Activated CD4-positive, alpha-beta T cell treated with anti-CD3 and anti-CD28 coated beads for 36 hours (primary cell): Measurements from ENCODE around the gene ZNF470. TPM values are rescaled to one million over a fixed set of nuclear protein-coding genes. Genes with fewer than 3 reads are reported as not detected.

ENCODE experiments used
- ATAC-seq: fragments of 200-7000 bp; cut with Tn5 transposase; one replicate; pipeline ENCODE4 v1.10.0; 2021; ENCODE audit warnings: mild to moderate bottlenecking, moderate library complexity
- CTCF ChIA-PET: fragments of 350-600 bp; sonication (Branson Sonifier 250); formaldehyde crosslinking; loops from one replicate; lab custom pipeline; 2021; ENCODE audit warnings: antibody characterized with exemption; lab: Charles Lee
- POLR2A ChIA-PET: fragments of 350-600 bp; sonication (Branson Sonifier 250); formaldehyde crosslinking; loops from one replicate; lab custom pipeline; 2021; ENCODE audit warnings: antibody characterized with exemption, inconsistent platforms; lab: Charles Lee
- DNase-seq: peaks from one replicate; pipeline ENCODE4 v3.0.0-alpha.2; 2020
- H3K27ac Mint-ChIP-seq: one replicate; pipeline ENCODE4 v1.8.0; 2021; ENCODE audit warnings: mixed read lengths
- H3K27me3 Mint-ChIP-seq: one replicate; pipeline ENCODE4 v1.8.0; 2021; ENCODE audit warnings: mixed read lengths
- H3K36me3 Mint-ChIP-seq: one replicate; pipeline ENCODE4 v1.8.0; 2021; ENCODE audit warnings: low read depth, mixed read lengths
- H3K4me1 Mint-ChIP-seq: one replicate; pipeline ENCODE4 v1.8.0; 2021; ENCODE audit warnings: mixed read lengths
- H3K4me3 Mint-ChIP-seq: one replicate; pipeline ENCODE4 v1.8.0; 2021; ENCODE audit warnings: mild to moderate bottlenecking, moderate library complexity, mixed read lengths
- H3K9me3 Mint-ChIP-seq: one replicate; pipeline ENCODE4 v1.8.0; 2021; ENCODE audit warnings: low read depth, mixed read lengths
- intact Hi-C, 2 experiments: fragments of 100-400 bp; cut with DNase I in 1 of 2; cut with micrococcal nuclease in 1 of 2; formaldehyde crosslinking; loops; one replicate each; pipeline versions ENCODE4 v1.14.2 to v1.15.1; 2022 to 2024; cut with DNase I, micrococcal nuclease
- total RNA-seq, 2 experiments: library from RNA; stranded (reverse); gene quantifications; one replicate each; pipeline ENCODE4 v1.2.3, GENCODE V29; 2021

ZNF470 gene
- total RNA-seq, result 1 to 10 TPM; 5.0 to 5.6 TPM

DNA sequence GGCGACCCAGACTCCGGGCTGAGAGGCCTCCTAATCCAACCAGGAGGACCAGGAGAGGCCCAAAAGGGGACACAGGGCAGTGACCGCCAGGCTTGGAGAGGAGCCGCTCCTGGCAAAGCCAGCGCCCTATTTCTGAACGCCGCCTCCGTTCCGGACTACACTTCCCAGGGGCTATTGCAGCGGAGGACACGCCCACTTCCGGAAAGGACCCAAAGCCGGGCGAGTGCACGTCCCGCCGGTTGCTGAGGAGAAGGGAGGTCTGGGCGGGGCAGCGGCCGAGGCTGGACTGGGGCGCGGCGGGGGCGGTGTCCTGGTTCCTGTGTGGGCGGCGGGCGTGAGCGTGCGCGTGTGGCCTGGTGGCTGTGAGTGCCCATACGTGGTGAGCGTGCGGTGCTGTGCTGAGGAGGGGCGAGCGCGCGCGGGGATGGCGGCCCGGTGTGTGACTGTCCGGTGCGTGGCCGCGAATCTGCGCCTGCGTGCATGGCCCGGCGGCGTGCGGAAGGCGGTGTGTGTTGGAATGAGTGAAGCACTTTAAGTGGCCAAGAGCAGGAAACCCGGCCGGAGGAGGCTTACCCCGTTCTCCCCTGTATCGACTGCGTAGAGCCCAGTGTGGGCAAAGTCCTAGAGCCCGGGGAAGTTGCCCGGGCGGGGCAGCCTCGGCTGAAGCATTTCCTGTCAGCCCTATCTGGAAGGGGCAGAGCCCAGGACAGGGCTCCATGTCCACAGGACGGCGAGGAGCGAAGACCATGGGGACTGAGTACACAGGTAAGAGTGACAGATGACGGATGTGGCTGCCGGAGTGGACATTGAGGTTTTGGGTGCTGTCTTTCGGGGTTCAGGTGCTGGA, at the start of gene ZNF470:
Gene ZNF470, plus strand, starts transcription at position 195 of the 847 bp plus-strand sequence. CDS start 2,844 bp downstream, outside the sequence.
- Mint-ChIP-seq H3K27me3 (no peaks in the 10 kb centered on the region), H3K27ac (peak within 1 kb of the TSS; percentile 92), H3K4me1 (peaks cover 16% of the 10 kb centered on the region), H3K36me3 (peaks cover 70% of the 10 kb centered on the region), H3K9me3 (peaks cover 47% of the 10 kb centered on the region), H3K4me3 (peak within 1 kb of the TSS; percentile 88)
- intact Hi-C loops, result loop anchor here (1.0 to 2.0 kb wide), 9 partner anchors 28 to 426 kb away; partner anchors contain the start of genes ZFP28 (in 2 of the 2), ZNF71 (in 2 of the 2), ZNF444 (in 1 of the 2) and ZNF471 (in 1 of the 2)
- peak; percentile 97 for ATAC-seq
- DNase-seq, result peak; percentile 94
- ChIA-PET POLR2A (no interaction called here), CTCF (interaction anchor here (0.7 kb wide), 1 partner anchor 40 kb away, joined by 3 read pairs; no protein-coding TSS in a partner anchor)

DNA sequence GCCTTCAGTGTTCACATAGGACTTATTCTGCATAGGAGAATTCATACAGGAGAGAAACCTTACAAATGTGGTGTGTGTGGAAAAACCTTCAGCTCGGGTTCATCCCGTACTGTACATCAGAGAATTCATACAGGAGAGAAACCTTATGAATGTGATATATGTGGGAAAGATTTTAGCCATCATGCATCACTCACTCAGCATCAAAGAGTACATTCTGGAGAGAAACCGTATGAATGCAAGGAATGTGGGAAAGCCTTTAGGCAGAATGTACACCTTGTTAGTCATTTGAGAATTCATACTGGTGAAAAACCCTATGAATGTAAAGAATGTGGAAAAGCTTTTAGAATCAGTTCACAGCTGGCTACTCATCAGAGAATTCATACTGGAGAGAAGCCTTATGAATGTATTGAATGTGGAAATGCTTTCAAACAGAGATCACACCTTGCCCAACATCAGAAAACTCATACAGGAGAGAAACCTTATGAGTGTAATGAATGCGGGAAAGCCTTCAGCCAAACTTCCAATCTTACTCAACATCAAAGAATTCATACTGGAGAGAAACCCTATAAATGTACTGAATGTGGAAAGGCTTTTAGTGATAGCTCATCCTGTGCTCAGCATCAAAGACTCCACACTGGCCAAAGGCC, 41.9 kb upstream of the ZNF470 start:
- Mint-ChIP-seq H3K4me3 (no peak overlapping the region), H3K4me1 (no peaks in the 10 kb centered on the region), H3K27me3 (no peaks in the 10 kb centered on the region), H3K9me3 (peaks cover 65% of the 10 kb centered on the region), H3K36me3 (peaks cover 53% of the 10 kb centered on the region), H3K27ac (no peak overlapping the region)
- no peak for ATAC-seq
- DNase-seq, result no peak
- POLR2A ChIA-PET, result no interaction called here
- CTCF ChIA-PET, result no interaction called here
- intact Hi-C loops, result no loop called here

DNA sequence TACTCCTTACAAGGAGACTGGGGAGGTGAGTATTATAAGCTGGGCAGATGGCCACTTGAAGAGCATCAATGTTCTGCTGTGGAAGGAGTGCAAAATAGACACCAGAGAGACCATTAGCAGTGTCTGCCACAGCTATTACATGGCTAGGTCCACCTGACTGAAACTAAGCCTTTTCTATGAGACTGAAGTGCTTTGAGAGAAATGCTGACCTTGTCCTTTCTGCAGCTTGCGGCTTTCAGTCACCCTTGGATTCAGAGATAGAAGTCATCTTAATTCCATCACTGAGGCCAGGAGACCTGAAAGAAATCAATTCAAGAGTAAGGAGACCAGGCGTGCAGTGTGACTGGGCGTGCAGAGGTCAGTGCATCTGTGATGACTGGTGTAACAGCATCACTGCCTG, 29.8 kb upstream of the ZNF470 start:
- ChIA-PET POLR2A (no interaction called here), CTCF (no interaction called here)
- Mint-ChIP-seq H3K9me3 (peaks cover 44% of the 10 kb centered on the region), H3K4me3 (peak overlapping the region; percentile 74), H3K36me3 (peaks cover 58% of the 10 kb centered on the region), H3K27ac (peak overlapping the region; percentile 87), H3K27me3 (no peaks in the 10 kb centered on the region), H3K4me1 (peaks cover 15% of the 10 kb centered on the region)
- ATAC-seq (no peak), DNase-seq (no peak)
- intact Hi-C loops, result loop anchor here in 1 of 2 experiments (5.0 kb wide), 1 partner anchor 655 kb away; the partner anchor contains the start of gene ZNF264

DNA sequence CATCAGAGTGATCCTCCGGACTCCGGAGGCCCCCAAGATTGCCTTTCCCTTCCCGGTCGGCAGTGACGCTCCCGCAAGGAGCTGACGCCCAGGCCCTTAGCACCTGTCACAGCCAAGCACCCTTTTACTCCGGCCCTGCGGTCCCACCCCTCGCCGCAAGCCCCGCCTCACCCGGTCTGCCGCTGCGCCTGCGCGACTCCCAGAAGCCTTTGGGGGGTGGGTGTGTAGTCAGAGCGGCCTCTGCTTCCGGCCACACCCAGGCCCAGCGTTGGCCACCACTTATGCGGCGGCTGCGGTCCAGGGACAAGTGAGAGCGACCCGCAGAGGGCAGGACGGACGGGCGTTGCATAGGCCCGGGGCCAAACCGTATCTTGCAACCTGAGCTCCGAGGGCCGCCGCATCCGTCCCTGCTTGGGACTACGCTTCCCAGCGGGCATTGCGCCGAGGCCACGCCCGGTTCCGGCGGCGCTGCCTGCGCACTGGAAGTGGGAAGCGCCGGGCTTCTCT, 29.0 kb upstream of the ZNF470 start:
- POLR2A ChIA-PET, result no interaction called here
- DNase-seq (peak; percentile 95), ATAC-seq (peak; percentile 97)
- CTCF ChIA-PET, result interaction anchor here (0.5 kb wide), 1 partner anchor 1044 kb away, joined by 3 read pairs; no protein-coding TSS in a partner anchor
- Mint-ChIP-seq H3K4me1 (peaks cover 15% of the 10 kb centered on the region), H3K9me3 (peaks cover 40% of the 10 kb centered on the region), H3K27me3 (no peaks in the 10 kb centered on the region), H3K36me3 (peaks cover 56% of the 10 kb centered on the region), H3K27ac (peak overlapping the region; percentile 87), H3K4me3 (peak overlapping the region; percentile 74)
- intact Hi-C loops, result loop anchor here (1.0 to 5.0 kb wide), 15 partner anchors 28 to 1645 kb away; partner anchors contain the start of genes ZNF470 (in 2 of the 2), ZNF71 (in 2 of the 2), ZNF17 (in 1 of the 2) and ZNF264 (in 1 of the 2)

DNA sequence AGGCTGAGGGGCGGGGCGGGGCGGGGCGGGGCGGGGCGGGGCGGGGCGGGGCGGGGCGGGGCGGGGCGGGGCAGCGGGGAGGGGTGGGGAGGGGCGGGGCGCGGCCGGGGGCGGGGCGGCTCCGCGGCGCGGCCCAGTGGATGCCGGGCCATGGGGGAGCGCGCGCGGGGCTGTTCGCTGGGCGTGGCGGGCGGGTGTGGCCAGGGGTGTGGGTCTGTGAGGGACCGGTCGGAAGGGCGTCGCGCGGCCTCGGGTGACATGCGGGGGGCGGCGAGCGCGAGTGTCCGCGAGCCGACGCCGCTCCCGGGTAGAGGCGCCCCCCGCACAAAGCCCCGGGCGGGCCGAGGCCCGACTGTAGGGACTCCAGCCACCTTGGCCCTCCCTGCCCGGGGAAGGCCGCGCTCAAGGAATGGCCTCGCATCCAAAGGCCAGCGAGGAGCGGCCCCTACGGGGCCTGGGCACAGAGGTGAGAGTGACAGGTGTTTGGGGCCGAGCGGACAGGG, 28.5 kb upstream of the ZNF470 start, which contains the start of gene ZFP28:
Gene ZFP28, plus strand, starts transcription at position 188 of the 503 bp plus-strand sequence. Its CDS starts 71 bp downstream, at position 259.
- POLR2A ChIA-PET, result no interaction called here
- peak within 1 kb of the TSS; percentile 87 for H3K27ac Mint-ChIP-seq
- peak within 1 kb of the TSS; percentile 74 for H3K4me3 Mint-ChIP-seq
- peak; percentile 64 for ATAC-seq
- DNase-seq, result no peak
- no peaks in the 10 kb centered on the region for H3K27me3 Mint-ChIP-seq
- intact Hi-C loops, result loop anchor here (1.0 to 5.0 kb wide), 15 partner anchors 28 to 1644 kb away; partner anchors contain the start of genes ZNF470 (in 2 of the 2), ZNF71 (in 2 of the 2), ZNF17 (in 1 of the 2) and ZNF264 (in 1 of the 2)
- peaks cover 15% of the 10 kb centered on the region for H3K4me1 Mint-ChIP-seq
- H3K9me3 Mint-ChIP-seq, result peaks cover 40% of the 10 kb centered on the region
- CTCF ChIA-PET, result interaction anchor here (0.9 kb wide), 1 partner anchor 10 kb away, joined by 3 read pairs; no protein-coding TSS in a partner anchor
- H3K36me3 Mint-ChIP-seq, result peaks cover 60% of the 10 kb centered on the region

DNA sequence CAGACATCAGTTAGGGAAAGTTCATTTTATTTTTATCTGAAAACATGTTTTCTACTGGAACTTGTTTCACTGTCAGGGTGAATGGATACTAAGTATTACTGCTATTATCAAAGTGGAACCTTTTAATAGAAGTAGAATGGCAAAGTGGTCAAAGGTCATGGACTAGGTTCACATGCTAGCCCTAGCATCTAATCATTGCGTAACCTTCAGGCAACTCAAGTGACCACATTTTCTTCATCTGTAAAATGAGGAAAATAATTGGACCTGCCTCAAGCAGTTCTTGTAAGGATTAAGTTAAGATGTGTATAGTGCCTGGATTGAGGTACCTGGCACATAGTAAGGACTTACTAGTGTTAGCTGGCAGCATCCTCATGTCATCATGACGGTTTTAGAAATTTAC, 23.5 kb upstream of the ZNF470 start:
- H3K36me3 Mint-ChIP-seq, result peaks cover 73% of the 10 kb centered on the region
- H3K4me1 Mint-ChIP-seq, result peaks cover 7% of the 10 kb centered on the region
- H3K9me3 Mint-ChIP-seq, result peaks cover 55% of the 10 kb centered on the region
- ATAC-seq (no peak), DNase-seq (no peak)
- POLR2A ChIA-PET, result no interaction called here
- no peaks in the 10 kb centered on the region for H3K27me3 Mint-ChIP-seq
- CTCF ChIA-PET, result no interaction called here
- H3K27ac Mint-ChIP-seq, result no peak overlapping the region
- H3K4me3 Mint-ChIP-seq, result no peak overlapping the region
- intact Hi-C loops, result no loop called here

DNA sequence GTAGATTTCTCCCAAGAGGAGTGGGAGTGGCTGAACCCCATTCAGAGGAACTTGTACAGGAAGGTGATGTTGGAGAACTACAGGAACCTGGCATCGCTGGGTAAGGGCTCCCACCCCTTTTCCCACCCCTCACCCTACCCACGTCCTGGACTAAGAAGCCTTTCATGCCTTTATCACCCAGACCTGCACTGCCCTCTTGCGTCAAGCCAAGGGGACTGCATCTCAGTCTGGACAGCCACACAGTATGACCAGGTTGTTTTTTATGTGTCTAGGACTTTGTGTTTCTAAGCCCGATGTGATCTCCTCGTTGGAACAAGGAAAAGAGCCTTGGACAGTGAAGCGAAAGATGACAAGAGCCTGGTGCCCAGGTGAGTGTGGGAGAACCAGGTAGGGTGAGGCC, 19.7 kb upstream of the ZNF470 start:
- no peak overlapping the region for H3K4me3 Mint-ChIP-seq
- intact Hi-C loops, result no loop called here
- ATAC-seq (no peak), DNase-seq (no peak)
- no peak overlapping the region for H3K27ac Mint-ChIP-seq
- H3K36me3 Mint-ChIP-seq, result peaks cover 75% of the 10 kb centered on the region
- H3K27me3 Mint-ChIP-seq, result no peaks in the 10 kb centered on the region
- POLR2A ChIA-PET, result no interaction called here
- CTCF ChIA-PET, result no interaction called here
- H3K4me1 Mint-ChIP-seq, result no peaks in the 10 kb centered on the region
- H3K9me3 Mint-ChIP-seq, result peaks cover 54% of the 10 kb centered on the region

DNA sequence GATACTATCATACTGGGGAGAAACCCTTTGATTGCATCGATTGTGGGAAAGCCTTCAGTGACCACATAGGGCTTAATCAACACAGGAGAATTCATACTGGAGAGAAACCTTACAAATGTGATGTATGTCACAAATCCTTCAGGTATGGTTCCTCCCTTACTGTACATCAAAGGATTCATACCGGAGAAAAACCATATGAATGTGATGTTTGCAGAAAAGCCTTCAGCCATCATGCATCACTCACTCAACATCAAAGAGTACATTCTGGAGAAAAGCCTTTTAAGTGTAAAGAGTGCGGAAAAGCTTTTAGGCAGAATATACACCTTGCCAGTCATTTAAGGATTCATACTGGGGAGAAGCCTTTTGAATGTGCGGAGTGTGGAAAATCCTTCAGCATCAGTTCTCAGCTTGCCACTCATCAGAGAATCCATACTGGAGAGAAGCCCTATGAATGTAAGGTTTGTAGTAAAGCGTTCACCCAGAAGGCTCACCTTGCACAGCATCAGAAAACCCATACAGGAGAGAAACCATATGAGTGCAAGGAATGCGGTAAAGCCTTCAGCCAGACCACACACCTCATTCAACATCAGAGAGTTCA, 12.9 kb upstream of the ZNF470 start:
- no peaks in the 10 kb centered on the region for H3K27me3 Mint-ChIP-seq
- peaks cover 61% of the 10 kb centered on the region for H3K9me3 Mint-ChIP-seq

DNA sequence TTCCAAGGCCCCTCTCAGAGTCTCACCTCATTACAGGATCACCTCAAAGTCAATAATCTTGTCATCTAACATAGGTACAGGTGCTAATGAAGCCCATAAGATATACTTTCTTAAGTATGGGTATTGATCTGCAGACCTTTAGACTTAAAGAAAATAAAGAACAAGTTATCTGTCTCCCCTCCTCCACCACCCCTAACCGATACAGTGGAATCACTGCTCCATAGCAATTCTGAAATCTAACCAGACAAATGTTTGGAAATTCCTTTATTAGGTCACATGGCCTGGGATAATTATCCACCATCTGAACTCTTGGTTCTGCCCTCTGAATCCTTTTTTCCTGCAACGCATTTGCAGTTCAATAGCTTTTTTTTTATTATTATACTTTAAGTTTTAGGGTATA, 4.5 kb upstream of the ZNF470 start:
- Mint-ChIP-seq H3K4me1 (peaks cover 9% of the 10 kb centered on the region), H3K4me3 (no peak overlapping the region), H3K27ac (no peak overlapping the region), H3K36me3 (peaks cover 55% of the 10 kb centered on the region), H3K9me3 (peaks cover 67% of the 10 kb centered on the region), H3K27me3 (no peaks in the 10 kb centered on the region)
- intact Hi-C loops, result no loop called here
- no peak for ATAC-seq
- ChIA-PET POLR2A (no interaction called here), CTCF (no interaction called here)
- no peak for DNase-seq

More for the DNA sequence above, 12.9 kb upstream of the ZNF470 start:
- intact Hi-C loops, result no loop called here
- Mint-ChIP-seq H3K27ac (no peak overlapping the region), H3K36me3 (peaks cover 63% of the 10 kb centered on the region), H3K4me1 (no peaks in the 10 kb centered on the region), H3K4me3 (no peak overlapping the region)
- no peak for DNase-seq
- ChIA-PET POLR2A (no interaction called here), CTCF (no interaction called here)
- ATAC-seq, result no peak

DNA sequence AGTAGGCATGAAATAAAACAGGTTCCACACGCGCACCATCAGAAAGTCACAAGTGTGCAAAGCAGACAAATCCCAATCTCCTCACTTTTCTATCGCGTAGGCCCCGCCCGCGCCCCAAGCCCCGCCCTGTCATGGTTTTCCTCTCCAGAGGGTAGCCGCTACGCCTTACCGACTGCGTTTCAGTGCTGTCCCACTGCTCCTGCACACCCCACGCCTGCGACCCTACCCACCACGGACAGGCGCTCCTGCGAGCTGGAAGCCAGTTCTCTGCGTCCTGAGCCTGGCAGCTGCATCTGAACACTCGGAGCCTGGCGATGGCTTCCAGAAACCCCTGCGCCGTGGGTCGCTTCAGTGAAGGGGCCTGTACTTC, 379 bp upstream of the ZNF470 start:
- H3K9me3 Mint-ChIP-seq, result peaks cover 53% of the 10 kb centered on the region

More for the DNA sequence above, 379 bp upstream of the ZNF470 start:
- peaks cover 16% of the 10 kb centered on the region for H3K4me1 Mint-ChIP-seq
- CTCF ChIA-PET, result no interaction called here
- no peaks in the 10 kb centered on the region for H3K27me3 Mint-ChIP-seq
- ATAC-seq (peak; percentile 57), DNase-seq (peak; percentile 72)
- POLR2A ChIA-PET, result no interaction called here
- peak overlapping the region; percentile 92 for H3K27ac Mint-ChIP-seq
- peaks cover 69% of the 10 kb centered on the region for H3K36me3 Mint-ChIP-seq
- intact Hi-C loops, result loop anchor here (1.0 to 2.0 kb wide), 9 partner anchors 28 to 426 kb away; partner anchors contain the start of genes ZFP28 (in 2 of the 2), ZNF71 (in 2 of the 2), ZNF444 (in 1 of the 2) and ZNF471 (in 1 of the 2)
- H3K4me3 Mint-ChIP-seq, result peak overlapping the region; percentile 88
